Measurements from ENCODE around the gene MAGI1. TPM values are rescaled to one million over a fixed set of nuclear protein-coding genes. Genes with fewer than 3 reads are reported as not detected.

MAGI1 gene
- total RNA-seq, 1 experiment from 2014 or later, result 38.6 TPM

GRCh38 chr3:65647369-65647768 is 391.3 kb downstream of the MAGI1 start:
- ATAC-seq, result no peak
- no peak overlapping the region for H3K9ac ChIP-seq (ENCODE audit: low read length)
- DNase-seq (ENCODE audit: low read depth, low spot score), result no peak
- no peak overlapping the region for H3K27ac ChIP-seq (ENCODE audit: low read depth, low read length)
- 0 out of 2 replicates have a peak, but pooled peaks cover 3% of the 10 kb centered on the region for H3K79me2 ChIP-seq (ENCODE audit: insufficient read depth, low read length)
- no TSS peak for BruUV-seq (replicated peaks)
- no peaks in the 10 kb centered on the region for H3K27me3 ChIP-seq (ENCODE audit: insufficient read depth, low read length)
- H3K4me2 ChIP-seq (ENCODE audit: low read length), result no peak overlapping the region
- H3K9me2 ChIP-seq (ENCODE audit: insufficient read depth), result no peaks in the 10 kb centered on the region
- no peaks in the 10 kb centered on the region for H4K20me1 ChIP-seq (ENCODE audit: insufficient read depth)
- no peak overlapping the region for H3K4me3 ChIP-seq (replicated peaks in 1 of 2; ENCODE audit: low read depth in 1 of 2, low read length in 2 of 2)
- no peak for TF ChIP-seq RAD21 (IDR thresholded peaks at IDR 0.05; ENCODE audit: low read depth)
- TF ChIP-seq ZNF274 (IDR thresholded peaks at IDR 0.05; ENCODE audit: low read depth, low read length), result no peak
- no peak for TF ChIP-seq EGR1 (IDR thresholded peaks at IDR 0.05; ENCODE audit: low read depth)
- ChIA-PET POLR2A (no interaction called here), RAD21 (ENCODE audit: low non-redundant PET in 1 of 2, low total read pairs in 2 of 2, uncharacterized antibody in 2 of 2, unreplicated experiment in 2 of 2) (no interaction called here), CTCF (no interaction called here)
- no peak overlapping the region for H2AFZ ChIP-seq (ENCODE audit: low read depth, low read length, poor library complexity, severe bottlenecking)
- intact Hi-C loops (cut with micrococcal nuclease), result no loop called here
- H3K4me1 ChIP-seq (ENCODE audit: control insufficient read depth in 1 of 2, insufficient read depth in 2 of 2, low read length in 2 of 2), result no peaks in the 10 kb centered on the region
- no peaks in the 10 kb centered on the region for H3K36me3 ChIP-seq (ENCODE audit: control insufficient read depth in 1 of 2, insufficient read depth in 2 of 2, low read length in 2 of 2)
- peaks cover 9 to 10% of the 10 kb centered on the region in 2 experiments; a peak in 2 of 4 replicates for H3K9me3 ChIP-seq (ENCODE audit: control insufficient read depth in 1 of 2, insufficient read depth in 1 of 2, low read depth in 1 of 2, low read length in 2 of 2)

GRCh38 chr3:65642883-65643282 is 395.8 kb downstream of the MAGI1 start:
- no TSS peak for BruUV-seq (replicated peaks)
- CTCF ChIA-PET, result interaction anchor here (0.9 kb wide), 1 partner anchor 31 kb away, joined by 3 read pairs; no protein-coding TSS in a partner anchor
- intact Hi-C loops (cut with micrococcal nuclease), result no loop called here
- no peak for ATAC-seq
- no peak for DNase-seq (ENCODE audit: low read depth, low spot score)
- Histone ChIP-seq H3K4me2 (ENCODE audit: low read length) (no peak overlapping the region), H3K4me3 (replicated peaks in 1 of 2; ENCODE audit: low read depth in 1 of 2, low read length in 2 of 2) (no peak overlapping the region), H3K27ac (ENCODE audit: low read depth, low read length) (no peak overlapping the region), H3K79me2 (ENCODE audit: insufficient read depth, low read length) (0 out of 2 replicates have a peak, but pooled peaks cover 3% of the 10 kb centered on the region), H3K27me3 (ENCODE audit: insufficient read depth, low read length) (no peaks in the 10 kb centered on the region), H2AFZ (ENCODE audit: low read depth, low read length, poor library complexity, severe bottlenecking) (no peak overlapping the region), H4K20me1 (ENCODE audit: insufficient read depth) (no peaks in the 10 kb centered on the region), H3K9me2 (ENCODE audit: insufficient read depth) (no peaks in the 10 kb centered on the region), H3K9ac (ENCODE audit: low read length) (no peak overlapping the region), H3K36me3 (ENCODE audit: control insufficient read depth in 1 of 2, insufficient read depth in 2 of 2, low read length in 2 of 2) (no peaks in the 10 kb centered on the region), H3K9me3 (ENCODE audit: control insufficient read depth in 1 of 2, insufficient read depth in 1 of 2, low read depth in 1 of 2, low read length in 2 of 2) (peaks cover 7 to 9% of the 10 kb centered on the region in 2 experiments; a peak in 2 of 4 replicates), H3K4me1 (ENCODE audit: control insufficient read depth in 1 of 2, insufficient read depth in 2 of 2, low read length in 2 of 2) (no peaks in the 10 kb centered on the region)
- RAD21 ChIA-PET (ENCODE audit: low non-redundant PET in 1 of 2, low total read pairs in 2 of 2, uncharacterized antibody in 2 of 2, unreplicated experiment in 2 of 2), result no interaction called here
- TF ChIP-seq ATF3 (IDR thresholded peaks at IDR 0.05) (no peak), REST (IDR thresholded peaks at IDR 0.05; ENCODE audit: low read depth) (no peak), SRF (IDR thresholded peaks at IDR 0.05; ENCODE audit: low read depth) (no peak), JUND (IDR thresholded peaks at IDR 0.05) (no peak), CTCF (IDR thresholded peaks at IDR 0.05 in 2 of 3, conservative IDR thresholded peaks at IDR 0.05 in 1 of 3; ENCODE audit: borderline replicate concordance in 1 of 3, insufficient read depth in 1 of 3, low read depth in 2 of 3, low read length in 2 of 3) (no peak), POLR2AphosphoS5 (IDR thresholded peaks at IDR 0.05; ENCODE audit: low read depth, low read length) (no peak), EZH2phosphoT487 (IDR thresholded peaks at IDR 0.05; ENCODE audit: borderline replicate concordance) (no peak), ZNF274 (IDR thresholded peaks at IDR 0.05; ENCODE audit: low read depth, low read length) (no peak), TCF7L2 (IDR thresholded peaks at IDR 0.05; ENCODE audit: borderline replicate concordance, extremely low read depth, insufficient read depth, insufficient read length) (no peak), CEBPB (IDR thresholded peaks at IDR 0.05; ENCODE audit: low read depth) (no peak), EZH2 (IDR thresholded peaks at IDR 0.05) (no peak), EGR1 (IDR thresholded peaks at IDR 0.05; ENCODE audit: low read depth) (no peak)
- POLR2A ChIA-PET, result no interaction called here
